ENCODE data around the gene DENND6B. TPM values are rescaled to one million over a fixed set of nuclear protein-coding genes. Genes with fewer than 3 reads are reported as not detected.

The DENND6B gene
- total RNA-seq, 2 donors from 2014 or later = 9.6 to 19.6 TPM

DNA sequence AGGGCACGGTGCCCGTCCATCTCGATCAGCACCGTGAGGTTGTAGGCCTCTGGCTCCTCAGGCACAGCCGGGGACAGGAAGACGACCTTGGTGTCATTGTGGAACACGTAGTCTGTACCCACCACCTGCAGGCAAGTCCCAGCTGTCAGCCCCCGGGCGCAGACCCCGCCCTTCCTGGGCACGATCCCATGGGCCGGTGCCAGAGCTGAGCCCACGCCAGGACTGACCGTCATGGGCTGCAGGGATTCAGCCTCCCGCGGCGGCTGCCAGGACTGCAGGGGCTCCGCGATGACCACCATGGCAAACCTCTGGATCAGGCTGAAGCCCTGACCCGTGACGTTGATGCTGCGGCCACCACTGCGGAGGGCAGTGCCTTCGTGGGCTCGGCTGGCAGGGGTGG is 44.9 kb downstream of the DENND6B start:
- no peak for DNase-seq (ENCODE audit: low spot score)
- Histone ChIP-seq H3K27ac (peak overlapping the region; percentile 63 to 70), H3K27me3 (replicated peaks; ENCODE audit: insufficient read depth) (no peaks in the 10 kb centered on the region), H3K9me3 (no peaks in the 10 kb centered on the region), H3K4me1 (replicated peaks) (peaks cover 14% of the 10 kb centered on the region), H3K4me3 (peak overlapping the region in 1 of 2 donors; percentile 8), H3K36me3 (peaks cover 32 to 57% of the 10 kb centered on the region in 2 donors)
- TF ChIP-seq POLR2AphosphoS5 (IDR thresholded peaks at IDR 0.05) = no peak
- no peak for TF ChIP-seq POLR2A (IDR thresholded peaks at IDR 0.05)
- WGBS = 39% methylated on average over 20 of the region's 25 CpGs
- intact Hi-C loops (cut with DNase I) = no loop called here

DNA sequence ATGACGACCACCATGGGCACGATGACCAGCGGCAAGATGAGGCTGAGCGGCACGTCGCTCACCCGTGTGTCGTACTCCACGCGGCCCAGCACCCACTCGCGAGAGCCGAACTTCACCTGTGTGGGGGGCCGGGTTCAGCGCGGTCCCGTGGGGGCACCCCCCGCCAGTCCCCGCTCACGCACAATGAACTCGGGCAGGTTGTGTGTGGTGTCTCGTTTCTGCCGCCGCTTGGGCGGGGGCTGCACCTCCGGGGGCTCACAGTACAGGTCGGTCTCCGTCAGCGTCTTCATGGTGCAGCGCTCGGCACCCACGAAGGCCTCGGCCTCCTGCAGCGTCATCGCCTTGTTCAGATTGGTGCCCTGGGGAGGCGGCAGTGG is 45.4 kb downstream of the DENND6B start:
- DNase-seq (ENCODE audit: low spot score) = no peak
- TF ChIP-seq POLR2A (IDR thresholded peaks at IDR 0.05) = no peak
- TF ChIP-seq POLR2AphosphoS5 (IDR thresholded peaks at IDR 0.05) = no peak
- TF ChIP-seq, protein P1, sequence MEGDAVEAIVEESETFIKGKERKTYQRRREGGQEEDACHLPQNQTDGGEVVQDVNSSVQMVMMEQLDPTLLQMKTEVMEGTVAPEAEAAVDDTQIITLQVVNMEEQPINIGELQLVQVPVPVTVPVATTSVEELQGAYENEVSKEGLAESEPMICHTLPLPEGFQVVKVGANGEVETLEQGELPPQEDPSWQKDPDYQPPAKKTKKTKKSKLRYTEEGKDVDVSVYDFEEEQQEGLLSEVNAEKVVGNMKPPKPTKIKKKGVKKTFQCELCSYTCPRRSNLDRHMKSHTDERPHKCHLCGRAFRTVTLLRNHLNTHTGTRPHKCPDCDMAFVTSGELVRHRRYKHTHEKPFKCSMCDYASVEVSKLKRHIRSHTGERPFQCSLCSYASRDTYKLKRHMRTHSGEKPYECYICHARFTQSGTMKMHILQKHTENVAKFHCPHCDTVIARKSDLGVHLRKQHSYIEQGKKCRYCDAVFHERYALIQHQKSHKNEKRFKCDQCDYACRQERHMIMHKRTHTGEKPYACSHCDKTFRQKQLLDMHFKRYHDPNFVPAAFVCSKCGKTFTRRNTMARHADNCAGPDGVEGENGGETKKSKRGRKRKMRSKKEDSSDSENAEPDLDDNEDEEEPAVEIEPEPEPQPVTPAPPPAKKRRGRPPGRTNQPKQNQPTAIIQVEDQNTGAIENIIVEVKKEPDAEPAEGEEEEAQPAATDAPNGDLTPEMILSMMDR (IDR thresholded peaks at IDR 0.05) = no peak
- no peaks in the 10 kb centered on the region for H3K27me3 ChIP-seq (replicated peaks; ENCODE audit: insufficient read depth)
- peak overlapping the region; percentile 27 to 63 for H3K27ac ChIP-seq
- 83% methylated on average over 31 of the region's 36 CpGs for WGBS
- H3K36me3 ChIP-seq = peaks cover 31 to 52% of the 10 kb centered on the region in 2 donors
- no peaks in the 10 kb centered on the region for H3K9me3 ChIP-seq
- H3K4me3 ChIP-seq = no peak overlapping the region
- intact Hi-C loops (cut with DNase I) = no loop called here
- peaks cover 14% of the 10 kb centered on the region for H3K4me1 ChIP-seq (replicated peaks)

DNA sequence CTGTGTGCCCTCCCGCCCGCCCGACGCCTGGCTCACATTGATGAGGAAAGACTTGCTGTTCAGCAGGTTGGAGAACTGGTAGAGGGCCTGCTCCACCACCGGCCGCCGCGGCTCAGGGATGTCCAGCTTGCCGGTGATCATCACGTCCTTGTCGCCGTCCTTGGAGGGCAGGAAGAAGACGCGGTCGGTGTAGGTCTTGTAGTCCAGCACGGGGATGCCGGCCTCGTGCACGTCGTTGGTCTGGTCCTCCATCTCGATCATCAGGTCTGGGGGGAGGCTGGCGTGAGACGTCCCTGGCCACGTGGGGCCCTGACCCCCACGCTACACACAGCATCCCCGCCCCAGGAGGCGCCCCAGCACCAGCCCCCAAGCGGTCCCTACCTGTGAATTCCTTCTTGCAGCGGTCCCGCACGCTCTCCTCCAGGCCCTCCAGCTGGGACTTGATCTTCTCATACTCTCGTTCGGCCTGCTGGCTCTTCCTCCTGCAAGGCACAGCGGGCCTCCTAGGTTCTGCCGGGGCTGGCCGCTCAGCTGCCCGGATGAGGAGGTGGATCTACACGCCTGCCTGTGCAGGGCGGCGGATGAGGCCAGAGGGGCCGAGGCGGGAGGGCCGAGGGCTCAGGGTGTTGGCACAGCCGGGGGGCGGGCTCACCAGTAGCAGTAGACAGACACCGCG is 46.0 kb downstream of the DENND6B start:
- H3K4me3 ChIP-seq = no peak overlapping the region
- H3K36me3 ChIP-seq = peaks cover 28 to 47% of the 10 kb centered on the region in 2 donors
- 94% methylated on average over 39 of the region's 47 CpGs for WGBS
- intact Hi-C loops (cut with DNase I) = no loop called here
- no peak for DNase-seq (ENCODE audit: low spot score)
- TF ChIP-seq, protein P1 (IDR thresholded peaks at IDR 0.05) = no peak
- TF ChIP-seq POLR2AphosphoS5 (IDR thresholded peaks at IDR 0.05) (no peak), POLR2A (IDR thresholded peaks at IDR 0.05) (no peak)
- H3K27ac ChIP-seq = peak overlapping the region in 1 of 2 donors; percentile 63
- peaks cover 14% of the 10 kb centered on the region for H3K4me1 ChIP-seq (replicated peaks)
- no peaks in the 10 kb centered on the region for H3K9me3 ChIP-seq
- H3K27me3 ChIP-seq (replicated peaks; ENCODE audit: insufficient read depth) = no peaks in the 10 kb centered on the region

DNA sequence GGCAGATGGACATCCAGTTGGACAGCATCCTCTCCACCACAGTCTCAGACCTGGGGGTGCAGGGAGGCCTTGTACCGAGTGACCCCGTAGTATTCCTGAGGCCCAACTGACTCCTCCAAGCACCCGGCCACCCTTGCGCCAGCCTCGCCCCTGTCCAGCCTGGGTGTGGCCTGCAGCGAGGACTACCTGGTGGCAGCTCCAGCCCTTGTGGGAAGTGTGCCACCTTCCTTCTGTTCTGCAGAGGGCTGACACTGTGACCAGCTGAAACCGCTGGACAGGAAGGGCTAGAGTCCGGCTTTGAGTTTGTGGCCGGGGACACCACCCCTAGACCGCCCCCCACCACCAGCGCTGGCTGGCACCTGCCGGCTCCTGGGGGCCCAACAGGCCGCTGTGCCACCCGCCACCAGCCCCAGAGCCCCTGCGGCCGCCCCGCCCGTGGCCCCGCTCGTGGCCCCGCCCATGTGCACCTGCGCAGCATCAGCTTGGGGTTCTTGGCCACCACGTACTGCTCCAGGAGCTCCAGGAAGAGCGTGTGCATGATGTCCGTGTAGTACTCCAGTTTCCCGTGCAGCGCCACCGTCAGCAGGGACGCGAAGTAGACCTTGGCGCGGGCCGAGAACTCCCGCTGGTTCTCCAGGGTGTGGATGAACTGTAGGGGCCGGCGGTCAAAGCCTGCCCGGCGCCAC is 46.6 kb downstream of the DENND6B start:
- WGBS = 88% methylated on average over 29 of the region's 38 CpGs
- DNase-seq (ENCODE audit: low spot score) = no peak
- no peak for TF ChIP-seq POLR2AphosphoS5 (IDR thresholded peaks at IDR 0.05)
- no peak for TF ChIP-seq POLR2A (IDR thresholded peaks at IDR 0.05)
- TF ChIP-seq, protein P1 (IDR thresholded peaks at IDR 0.05) = no peak
- peaks cover 14% of the 10 kb centered on the region for H3K4me1 ChIP-seq (replicated peaks)
- H3K9me3 ChIP-seq = no peaks in the 10 kb centered on the region
- H3K27me3 ChIP-seq (replicated peaks; ENCODE audit: insufficient read depth) = no peaks in the 10 kb centered on the region
- H3K36me3 ChIP-seq = peaks cover 27 to 44% of the 10 kb centered on the region in 2 donors
- H3K27ac ChIP-seq = no peak overlapping the region
- intact Hi-C loops (cut with DNase I) = no loop called here
- H3K4me3 ChIP-seq = no peak overlapping the region

DNA sequence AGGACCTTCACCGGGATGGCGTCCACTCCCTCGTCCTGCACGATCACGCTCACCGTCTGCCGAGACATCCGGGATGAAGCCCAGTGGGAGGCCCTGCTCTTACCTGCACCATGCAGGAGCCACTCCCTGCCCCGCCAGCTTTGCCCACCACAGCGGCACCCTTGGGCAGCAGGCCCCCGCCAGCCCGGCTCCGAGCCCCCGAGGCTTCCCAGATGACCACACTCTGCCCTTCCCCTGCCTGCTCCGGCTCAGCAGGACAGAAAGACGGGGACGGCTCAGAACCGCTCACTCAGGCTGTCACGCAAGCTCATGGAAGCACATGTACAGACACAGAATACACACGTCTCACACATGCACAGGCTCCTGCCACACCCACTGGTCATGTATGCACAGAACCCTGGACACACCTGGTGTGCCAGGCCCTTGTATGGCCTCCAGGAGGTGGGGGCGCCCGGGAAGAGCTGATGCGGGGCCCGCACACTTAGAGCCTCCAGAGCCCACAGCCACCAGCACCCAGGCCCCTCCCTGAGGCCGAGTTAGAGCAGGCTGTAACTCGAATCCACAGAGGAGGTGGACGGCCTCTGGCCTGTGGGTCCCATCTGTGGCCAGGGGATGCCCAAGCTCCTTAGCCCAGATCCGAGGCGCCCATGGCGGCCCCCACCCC is 47.7 kb downstream of the DENND6B start:
- H3K4me3 ChIP-seq = no peak overlapping the region
- no peak for DNase-seq (ENCODE audit: low spot score)
- TF ChIP-seq, protein P1 (IDR thresholded peaks at IDR 0.05) = no peak
- no peak for TF ChIP-seq POLR2AphosphoS5 (IDR thresholded peaks at IDR 0.05)
- TF ChIP-seq POLR2A (IDR thresholded peaks at IDR 0.05) = no peak
- no peak overlapping the region for H3K27ac ChIP-seq
- no peaks in the 10 kb centered on the region for H3K27me3 ChIP-seq (replicated peaks; ENCODE audit: insufficient read depth)
- WGBS = 90% methylated on average over 30 of the region's 30 CpGs
- H3K4me1 ChIP-seq (replicated peaks) = peaks cover 14% of the 10 kb centered on the region
- H3K9me3 ChIP-seq = no peaks in the 10 kb centered on the region
- intact Hi-C loops (cut with DNase I) = no loop called here
- peaks cover 27 to 40% of the 10 kb centered on the region in 2 donors for H3K36me3 ChIP-seq
